Endodermal cell (in vitro differentiated cells): ENCODE measurements around the gene RAPGEF2. TPM values are rescaled to one million over a fixed set of nuclear protein-coding genes. Genes with fewer than 3 reads are reported as not detected.
"Not testable (repeated sequence)": the region's sequence is repeated elsewhere in the genome, so short reads cannot be mapped to it uniquely, and the experiment has no call there.

ENCODE experiments used
- DNase-seq: peaks from one replicate; pipeline ENCODE4 v3.0.0-alpha.2; 2017
- H3K27ac ChIP-seq: 2 replicates; pipeline ENCODE4 v1.5.1; 2013; ENCODE audit warnings: mild to moderate bottlenecking, low read depth, low read length, moderate library complexity
- H3K27me3 ChIP-seq: 2 replicates; pipeline ENCODE4 v1.6.1; 2013; ENCODE audit warnings: mild to moderate bottlenecking, low read length, moderate library complexity; ENCODE audit not compliant: insufficient read depth, control insufficient read depth, poor library complexity, severe bottlenecking
- H3K36me3 ChIP-seq: 2 replicates; pipeline ENCODE4 v1.7.0; 2013; ENCODE audit warnings: mild to moderate bottlenecking, low read length, moderate library complexity; ENCODE audit not compliant: control insufficient read depth, insufficient read depth
- H3K4me1 ChIP-seq: one replicate; pipeline ENCODE4 v1.7.0; 2013; ENCODE audit warnings: low read length; ENCODE audit not compliant: control insufficient read depth, insufficient read depth
- H3K4me3 ChIP-seq: 2 replicates; pipeline ENCODE4 v1.5.1; 2013; ENCODE audit warnings: mild to moderate bottlenecking, low read length, moderate library complexity
- H3K9ac ChIP-seq: 2 replicates; pipeline ENCODE4 v1.6.1; 2013; ENCODE audit warnings: mild to moderate bottlenecking, low read length, moderate library complexity; ENCODE audit not compliant: poor library complexity, severe bottlenecking; ENCODE audit errors: extremely low read depth
- H3K9me3 ChIP-seq: 2 replicates; pipeline ENCODE4 v1.6.1; 2013; ENCODE audit warnings: mild to moderate bottlenecking, low read length, moderate library complexity; ENCODE audit not compliant: control insufficient read depth
- H3K27ac Mint-ChIP-seq: 2 replicates; pipeline ENCODE4 v1.8.0; 2020; ENCODE audit warnings: mixed read lengths
- H3K27me3 Mint-ChIP-seq: 2 replicates; pipeline ENCODE4 v1.8.0; 2021; ENCODE audit warnings: mild to moderate bottlenecking, mixed read lengths; ENCODE audit not compliant: insufficient read depth
- H3K36me3 Mint-ChIP-seq: 2 replicates; pipeline ENCODE4 v1.8.0; 2020; ENCODE audit warnings: low read depth, mixed read lengths
- H3K4me1 Mint-ChIP-seq: 2 replicates; pipeline ENCODE4 v1.8.0; 2020; ENCODE audit warnings: mixed read lengths
- H3K4me3 Mint-ChIP-seq: 2 replicates; pipeline ENCODE4 v1.8.0; 2020; ENCODE audit warnings: mild to moderate bottlenecking, moderate library complexity, mixed read lengths
- H3K9me3 Mint-ChIP-seq: 2 replicates; pipeline ENCODE4 v1.8.0; 2020; ENCODE audit warnings: mild to moderate bottlenecking, mixed read lengths
- CTCF ChIP-seq: fragments of 200-600 bp; sonication (generic); conservative IDR thresholded peaks from 2 replicates; pipeline ENCODE4 v1.5.0; 2021; ENCODE audit warnings: antibody characterized with exemption, mild to moderate bottlenecking
- WGBS, 2 experiments: methylation state at CpG; one replicate each; pipeline versions ENCODE4 v1.1.5 to v1.1.7; 2013; ENCODE audit warnings: missing lambda C conversion rate in 2 of 2, mixed read lengths in 1 of 2; ENCODE audit not compliant: insufficient coverage in 1 of 2, insufficient read length in 1 of 2; 5-methylcytosine and 5-hydroxymethylcytosine counted together
- total RNA-seq, 2 donors: library from RNA; stranded (reverse); fragmentation: NEBNext Ultra II Directional in 1 of 2; extraction: Animal tissue kit (Norgen Biotek cat#: 25700) in 1 of 2; gene quantifications; 2 replicates in 1 of 2; 3 replicates in 1 of 2; pipeline ENCODE4 v1.2.1, GENCODE V29; 2021

The RAPGEF2 gene
- total RNA-seq, 2 donors from 2014 or later, result 63.4 to 78.2 TPM

GRCh38 chr4:159110961-159111360 lies 8.1 kb downstream of the RAPGEF2 start:
- peaks cover 17% of the 10 kb centered on the region for H3K36me3 Mint-ChIP-seq
- no peak overlapping the region for H3K4me3 Mint-ChIP-seq
- TF ChIP-seq CTCF, result no peak

GRCh38 chr4:159111416-159111815 lies 8.5 kb downstream of the RAPGEF2 start:
- H3K27me3 Mint-ChIP-seq, result no peaks in the 10 kb centered on the region
- Histone ChIP-seq H3K9me3 (peaks cover 14% of the 10 kb centered on the region), H3K36me3 (no peaks in the 10 kb centered on the region), H3K4me1 (peaks cover 5% of the 10 kb centered on the region), H3K4me3 (no peak overlapping the region), H3K27me3 (no peaks in the 10 kb centered on the region), H3K27ac (no peak overlapping the region), H3K9ac (no peak overlapping the region)
- WGBS, 2 experiments, result 83 to 88% methylated on average over 1 to 4 of the region's 4 CpGs
- no peak overlapping the region for H3K4me3 Mint-ChIP-seq
- no peak for TF ChIP-seq CTCF
- peaks cover 13% of the 10 kb centered on the region for H3K9me3 Mint-ChIP-seq
- peaks cover 24% of the 10 kb centered on the region for H3K4me1 Mint-ChIP-seq
- DNase-seq, result no peak
- H3K36me3 Mint-ChIP-seq, result peaks cover 21% of the 10 kb centered on the region
- H3K27ac Mint-ChIP-seq, result no peak overlapping the region

More at GRCh38 chr4:159110961-159111360, 8.1 kb downstream of the RAPGEF2 start:
- Histone ChIP-seq H3K27me3 (no peaks in the 10 kb centered on the region), H3K9ac (no peak overlapping the region), H3K36me3 (no peaks in the 10 kb centered on the region), H3K4me3 (no peak overlapping the region), H3K9me3 (peaks cover 14% of the 10 kb centered on the region), H3K27ac (no peak overlapping the region), H3K4me1 (peaks cover 5% of the 10 kb centered on the region)
- H3K4me1 Mint-ChIP-seq, result peaks cover 26% of the 10 kb centered on the region
- H3K27me3 Mint-ChIP-seq, result no peaks in the 10 kb centered on the region
- DNase-seq, result no peak
- no peak overlapping the region for H3K27ac Mint-ChIP-seq
- H3K9me3 Mint-ChIP-seq, result peaks cover 10% of the 10 kb centered on the region
- WGBS, 2 experiments, result 89 to 100% methylated on average over 2 to 5 of the region's 5 CpGs

- not testable (repeated sequence) for H3K4me3 ChIP-seq, H3K9ac ChIP-seq, DNase-seq, H3K27me3 Mint-ChIP-seq, H3K27ac ChIP-seq, H3K4me1 ChIP-seq, H3K27ac Mint-ChIP-seq, H3K36me3 ChIP-seq, H3K4me3 Mint-ChIP-seq, H3K27me3 ChIP-seq
- Mint-ChIP-seq H3K4me1 (peaks cover 13% of the 10 kb centered on the region), H3K9me3 (peaks cover 13% of the 10 kb centered on the region), H3K36me3 (peaks cover 31% of the 10 kb centered on the region)
- WGBS, 2 experiments, result 95 to 100% methylated on average over 1 to 7 of the region's 7 CpGs
- H3K9me3 ChIP-seq, result peaks cover 22% of the 10 kb centered on the region
Observed at GRCh38 chr4:159113366-159113765, 10.5 kb downstream of the RAPGEF2 start.

- not testable (repeated sequence) for H3K27me3 ChIP-seq, H3K9ac ChIP-seq, H3K4me1 Mint-ChIP-seq, H3K27ac ChIP-seq, H3K36me3 ChIP-seq, DNase-seq, H3K27ac Mint-ChIP-seq, H3K27me3 Mint-ChIP-seq, H3K4me1 ChIP-seq, H3K4me3 Mint-ChIP-seq, H3K4me3 ChIP-seq
- Mint-ChIP-seq H3K36me3 (peaks cover 45% of the 10 kb centered on the region), H3K9me3 (peaks cover 13% of the 10 kb centered on the region)
- 100% methylated on average over 1 to 2 of the region's 2 CpGs for WGBS, 2 experiments
- H3K9me3 ChIP-seq, result peaks cover 22% of the 10 kb centered on the region
Observed at GRCh38 chr4:159116098-159116497, 13.2 kb downstream of the RAPGEF2 start.

- H3K27me3 ChIP-seq, H3K4me1 Mint-ChIP-seq, H3K27ac Mint-ChIP-seq, H3K27ac ChIP-seq, H3K4me3 ChIP-seq, H3K4me3 Mint-ChIP-seq, DNase-seq, H3K9ac ChIP-seq, H3K27me3 Mint-ChIP-seq, H3K36me3 ChIP-seq, H3K4me1 ChIP-seq: not testable (repeated sequence)
- peaks cover 22% of the 10 kb centered on the region for H3K9me3 ChIP-seq
- H3K36me3 Mint-ChIP-seq, result peaks cover 47% of the 10 kb centered on the region
- H3K9me3 Mint-ChIP-seq, result peaks cover 13% of the 10 kb centered on the region
Observed at GRCh38 chr4:159116693-159117092, 13.8 kb downstream of the RAPGEF2 start.
